Amygdala (tissue), 56 donors: Measurements from ENCODE around the gene COL3A1.
A peak's percentile ranks its signal among the peaks of the same experiment; 100 is the strongest.

Experiments used
- DNase-seq, 56 donors: peaks; one replicate each; lab custom pipeline; 2025; lab: John Stamatoyannopoulos, UW

Gene COL3A1

DNA sequence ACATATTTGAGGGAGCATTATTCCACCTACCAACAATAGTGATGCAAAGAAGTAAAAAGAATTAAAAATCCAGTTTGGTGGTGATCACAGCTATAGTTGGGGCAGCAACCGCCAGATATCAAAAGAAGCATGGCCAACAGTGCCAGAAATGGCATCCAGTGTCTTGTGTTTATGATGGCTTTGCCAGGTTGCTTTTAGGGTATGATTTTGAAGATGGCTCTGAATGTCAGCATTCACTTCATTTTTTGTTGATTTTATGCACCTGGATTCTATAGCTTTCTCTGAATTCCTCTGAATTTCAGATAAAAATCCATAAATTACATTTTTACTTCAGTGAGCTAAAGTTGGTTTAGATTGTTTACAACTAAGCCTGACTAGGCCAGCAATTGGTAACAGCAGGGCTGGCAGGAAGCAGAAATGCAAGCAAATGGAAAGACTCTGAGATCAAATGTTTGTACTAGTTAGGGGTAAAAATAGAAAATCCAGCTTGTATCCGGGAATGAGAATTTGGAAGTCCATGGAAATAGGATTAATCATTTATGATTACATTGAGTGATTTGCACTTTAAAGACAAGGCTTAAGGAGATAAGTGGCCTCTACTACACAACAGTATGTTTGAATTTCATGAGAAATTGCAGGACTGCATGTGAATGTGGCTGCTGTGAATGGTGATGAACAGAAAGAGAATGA lies 40.4 kb downstream of the COL3A1 start:
- peak in 1 of 56 donors; percentile 2 for DNase-seq

DNA sequence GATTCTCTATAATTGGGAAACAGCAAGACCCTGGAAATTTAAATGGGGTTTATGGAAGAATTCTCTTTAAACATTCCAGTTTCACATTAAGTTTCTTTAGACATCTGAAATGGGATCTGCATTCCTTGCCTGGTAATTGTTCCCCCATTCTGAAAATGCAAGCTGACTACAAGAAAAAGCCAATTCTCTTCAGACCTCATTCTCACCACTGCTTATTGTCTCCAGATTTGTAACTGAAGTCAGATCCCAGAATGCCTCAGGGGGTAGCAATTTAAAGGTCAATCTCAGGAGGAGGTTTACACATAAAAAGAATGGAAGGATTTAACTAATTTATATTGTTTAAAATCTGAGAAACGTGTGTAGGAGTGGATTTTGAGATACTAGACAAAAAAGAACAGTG lies 41.2 kb downstream of the COL3A1 start:
- no peak for DNase-seq

DNA sequence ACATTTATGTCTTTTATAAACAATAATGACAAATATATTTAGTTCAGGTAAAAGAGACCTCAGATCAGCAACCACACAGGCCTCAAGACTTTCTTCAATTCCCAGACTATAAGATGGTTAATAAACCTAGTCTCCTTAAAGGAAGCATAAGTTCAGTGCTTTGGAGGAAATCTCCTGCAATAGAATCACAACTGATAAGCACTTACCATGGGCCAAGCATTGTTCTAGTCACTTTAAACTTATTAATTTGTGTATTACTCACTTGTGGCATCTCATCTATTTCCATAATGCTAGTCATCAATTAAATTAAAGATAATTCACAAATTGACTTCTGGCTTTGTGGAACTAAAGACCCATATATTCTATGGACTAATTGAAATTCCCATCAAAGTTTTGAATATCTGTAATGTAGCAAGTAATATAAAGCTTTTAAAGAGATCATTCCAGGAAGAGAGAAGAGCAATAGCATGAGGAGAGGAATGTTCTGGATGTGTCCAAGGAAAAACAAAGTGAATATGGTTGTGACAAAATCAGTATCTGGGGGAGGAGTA lies 42.2 kb downstream of the COL3A1 start:
- DNase-seq = no peak

DNA sequence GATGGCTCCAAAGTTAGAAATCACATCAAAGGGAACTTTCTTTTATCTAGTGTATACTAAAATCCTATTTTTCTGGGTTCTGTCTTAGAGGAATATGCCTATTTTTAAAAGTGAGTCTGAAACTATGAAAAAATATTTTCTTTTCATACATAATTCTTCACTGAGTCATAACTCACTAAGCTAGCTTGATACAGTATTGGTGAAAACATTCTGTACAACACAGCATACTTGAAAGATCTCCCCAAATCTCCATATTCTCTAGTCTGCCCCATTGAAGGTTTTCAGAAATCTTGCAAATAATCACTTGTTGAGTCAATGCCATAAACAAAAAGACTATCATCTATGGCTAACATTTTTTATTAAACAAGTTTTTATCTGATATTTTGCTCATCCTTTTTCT lies 44.5 kb downstream of the COL3A1 start:
- no peak for DNase-seq

DNA sequence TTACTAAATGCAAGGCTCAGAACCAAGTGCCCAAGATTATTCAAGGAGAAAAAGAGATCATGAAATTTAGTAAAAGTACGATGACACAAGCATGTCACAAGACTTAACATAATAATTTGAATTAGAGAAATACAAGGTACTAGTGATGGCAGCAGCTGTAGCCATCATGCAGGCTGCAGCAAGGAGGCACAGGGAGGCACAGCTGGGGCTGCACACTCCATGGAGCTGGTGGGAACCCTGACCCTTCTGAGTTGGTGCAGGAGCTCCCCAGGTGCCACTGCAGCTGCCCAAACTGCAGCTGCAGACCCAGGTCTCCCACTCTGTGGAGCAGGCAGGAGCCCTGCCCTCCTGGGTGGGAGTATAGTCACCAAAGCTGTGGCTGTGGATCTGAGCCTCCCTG lies 46.0 kb downstream of the COL3A1 start:
- DNase-seq = no peak

DNA sequence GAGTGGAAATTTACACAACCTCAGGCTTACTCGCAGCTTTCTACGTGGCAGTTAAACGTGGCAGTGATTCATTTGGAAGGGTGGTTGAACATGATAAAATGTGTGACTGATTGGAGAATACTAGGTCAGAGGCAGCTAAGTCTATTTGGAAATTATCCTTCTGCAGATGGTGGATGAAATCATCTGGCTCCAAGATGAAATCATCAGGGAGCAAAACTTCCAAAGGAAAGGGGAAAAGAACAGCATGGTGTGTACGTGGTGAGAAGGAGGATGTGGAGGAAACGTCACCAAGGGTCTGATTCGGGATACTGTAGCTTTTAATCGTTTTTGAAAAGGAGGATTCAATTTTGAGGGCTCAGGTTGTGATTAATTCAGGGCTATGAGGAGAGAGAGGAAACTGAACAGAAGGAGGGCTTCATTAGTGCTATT lies 47.9 kb downstream of the COL3A1 start:
- no peak for DNase-seq

DNA sequence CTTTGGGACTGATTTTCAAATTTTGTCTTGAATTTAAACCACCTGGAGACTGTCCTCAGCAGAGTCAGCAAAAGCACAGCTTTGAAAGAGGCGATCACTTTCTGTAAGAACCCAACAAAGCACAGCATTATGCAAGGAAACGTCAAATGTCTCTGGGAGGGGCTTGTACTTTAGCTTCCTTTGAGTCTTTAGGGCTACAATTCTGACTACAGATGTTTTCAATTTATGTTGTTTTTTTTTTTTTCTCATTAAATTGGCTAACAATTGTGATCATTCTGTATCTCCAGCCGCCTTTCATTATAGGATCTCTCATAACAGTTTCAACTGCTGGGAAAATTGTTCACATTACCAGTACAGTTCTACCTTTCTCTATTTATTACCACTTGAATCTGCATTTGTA lies 48.3 kb downstream of the COL3A1 start:
- DNase-seq = no peak

DNA sequence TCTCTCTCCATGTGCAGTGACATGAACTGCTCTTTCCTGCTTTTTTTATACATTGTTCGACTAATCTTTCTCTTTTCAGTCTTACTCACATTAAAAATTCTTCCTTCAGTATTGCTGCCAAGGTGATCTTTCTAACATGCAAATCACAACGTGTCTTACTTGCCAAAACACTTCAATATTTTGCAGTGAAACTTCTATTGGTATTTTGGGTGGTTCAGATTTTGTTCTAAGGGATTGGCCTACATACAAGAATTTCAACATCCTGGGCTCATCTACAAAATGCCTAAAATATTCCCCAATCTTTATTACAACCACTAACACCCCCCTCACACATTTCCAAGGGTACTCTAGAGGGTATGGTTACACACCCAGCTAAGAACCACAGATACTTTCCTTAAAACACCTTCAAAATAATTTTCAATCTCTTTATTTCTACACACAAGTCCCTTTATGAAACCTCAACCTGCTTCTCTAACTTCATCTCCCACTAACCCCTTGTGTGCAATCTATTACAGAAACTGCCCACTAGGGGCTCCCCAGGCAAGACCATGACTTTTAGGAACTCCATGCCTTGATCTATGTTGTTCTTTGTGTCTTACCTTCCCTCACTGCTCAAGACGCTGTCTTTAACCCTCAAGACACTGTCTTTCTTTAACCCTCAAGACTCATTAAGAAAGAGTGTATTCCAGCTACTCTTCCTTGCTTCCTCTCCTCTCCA lies 50.9 kb downstream of the COL3A1 start:
- no peak for DNase-seq

DNA sequence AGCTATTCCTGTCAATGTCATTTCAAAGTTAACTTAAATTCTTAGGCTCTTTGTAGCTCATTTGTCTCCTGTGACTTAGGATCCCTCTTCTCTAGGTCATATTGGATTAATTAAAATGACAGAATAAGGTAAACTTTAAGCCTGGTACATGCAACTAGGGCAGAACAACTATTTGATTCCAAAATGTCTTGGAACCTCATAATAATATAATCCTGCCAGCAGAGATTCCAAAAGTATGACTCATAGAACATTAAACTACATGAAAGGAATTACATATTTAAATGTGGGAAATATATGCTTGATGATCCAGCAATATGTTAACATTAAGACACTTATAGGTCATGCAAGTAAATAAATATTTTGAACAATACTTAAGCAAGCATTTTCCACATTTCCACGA lies 63.3 kb downstream of the COL3A1 start:
- no peak for DNase-seq

DNA sequence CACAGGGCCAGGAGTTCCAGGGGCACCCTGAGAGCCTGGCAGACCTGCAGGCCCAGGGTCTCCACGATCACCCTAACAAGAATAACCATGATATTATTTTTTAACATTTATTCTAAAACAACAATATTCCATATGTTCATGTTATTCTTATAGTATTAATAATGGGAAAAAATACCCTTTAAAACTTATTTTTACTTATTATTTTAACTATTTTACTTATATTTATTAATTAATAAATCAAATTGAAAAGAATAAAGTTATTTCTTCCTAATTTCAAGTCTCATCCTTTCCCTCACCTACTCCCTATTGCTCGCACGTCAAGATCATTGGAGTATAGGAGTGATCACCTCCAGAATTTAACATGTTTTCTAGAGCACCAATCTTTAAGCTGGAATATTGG lies 71.7 kb downstream of the COL3A1 start:
- no peak for DNase-seq

DNA sequence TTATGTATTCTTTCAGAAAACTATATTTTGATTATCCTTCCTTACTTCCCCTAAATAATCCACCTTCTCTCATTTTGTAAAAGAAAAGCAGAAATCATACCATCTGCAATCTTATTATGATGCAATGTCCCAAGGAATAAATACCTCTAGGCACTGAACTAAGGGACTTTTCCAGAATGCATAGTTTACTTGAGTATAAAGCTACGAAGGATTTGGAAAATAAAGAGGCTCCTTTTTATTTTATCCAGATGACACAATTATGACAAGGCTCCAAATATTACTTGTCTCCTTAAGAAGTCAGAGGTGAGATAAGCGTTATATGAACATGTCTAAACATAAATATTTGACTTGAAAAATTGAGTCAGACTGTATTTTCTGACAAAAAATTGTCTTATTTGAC lies 72.1 kb downstream of the COL3A1 start:
- no peak for DNase-seq

DNA sequence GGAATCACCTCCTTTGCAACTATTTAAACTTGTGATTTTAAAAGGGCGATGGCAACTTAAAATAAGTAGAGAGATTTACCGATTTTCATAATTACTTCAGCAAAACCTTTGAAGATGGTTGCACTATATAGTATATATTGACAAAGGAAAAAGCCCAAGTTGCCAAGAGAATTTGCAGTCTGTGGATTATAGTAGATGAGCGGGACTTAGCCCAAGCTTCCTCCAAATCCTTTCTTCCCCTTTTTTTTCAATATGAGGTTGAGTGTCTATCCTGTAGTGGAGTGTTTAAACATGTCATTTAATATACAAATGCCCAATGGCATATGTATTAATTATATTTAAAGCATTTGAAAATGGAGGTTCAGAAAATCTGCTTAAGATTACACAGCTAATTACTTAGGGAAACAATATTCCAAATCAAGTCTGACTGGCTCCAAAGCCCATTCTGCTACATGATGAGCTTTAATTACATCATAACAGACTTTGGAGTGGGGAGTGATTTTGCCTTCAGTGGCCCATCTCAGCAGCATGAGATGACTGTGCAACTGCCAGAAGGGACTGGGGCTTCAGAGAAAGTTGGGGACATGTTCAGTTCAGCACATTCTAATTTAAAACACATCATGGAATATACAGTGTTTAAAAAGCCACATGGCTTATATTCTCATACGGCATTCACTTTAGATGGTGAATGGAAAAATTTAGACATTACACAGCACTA lies 73.2 kb downstream of the COL3A1 start:
- no peak for DNase-seq

DNA sequence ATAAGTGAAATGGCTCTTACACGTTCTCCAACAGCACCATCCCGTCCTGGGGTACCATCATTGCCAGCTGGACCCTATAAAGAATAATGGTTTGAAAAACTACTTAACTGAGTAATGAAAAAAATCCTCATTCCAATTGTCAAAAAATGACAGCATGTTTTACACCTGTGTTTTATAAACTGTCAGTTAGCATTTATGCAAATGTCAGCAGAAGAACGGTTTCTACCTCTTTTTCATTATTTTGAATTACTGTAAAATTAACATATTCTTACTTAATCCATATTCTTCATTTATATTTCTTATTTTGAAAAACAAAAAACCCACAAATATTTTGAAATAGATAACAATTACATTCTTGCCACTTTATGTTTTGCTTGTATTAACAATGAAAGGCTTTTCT lies 74.0 kb downstream of the COL3A1 start:
- no peak for DNase-seq

DNA sequence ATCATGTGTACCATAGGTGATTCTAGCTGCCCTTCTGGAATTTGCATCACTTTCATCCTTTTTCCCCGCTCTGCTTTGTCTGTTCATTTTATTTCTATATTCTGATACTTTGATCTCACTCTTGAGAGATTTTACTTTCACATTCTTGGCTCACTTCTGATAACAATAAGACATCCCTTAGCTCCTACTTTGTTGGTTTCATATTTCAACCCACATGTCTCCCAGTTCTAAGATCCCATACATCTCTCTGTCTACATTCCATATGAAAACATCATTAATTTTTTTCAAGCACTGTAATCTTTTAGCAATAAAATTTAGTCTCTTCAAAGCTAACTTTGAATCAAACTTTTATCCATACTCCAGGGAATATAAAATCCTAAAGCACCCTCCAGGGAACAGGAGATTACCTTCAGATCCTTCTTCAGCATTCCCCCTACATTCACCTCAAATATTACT lies 75.6 kb downstream of the COL3A1 start:
- no peak for DNase-seq

DNA sequence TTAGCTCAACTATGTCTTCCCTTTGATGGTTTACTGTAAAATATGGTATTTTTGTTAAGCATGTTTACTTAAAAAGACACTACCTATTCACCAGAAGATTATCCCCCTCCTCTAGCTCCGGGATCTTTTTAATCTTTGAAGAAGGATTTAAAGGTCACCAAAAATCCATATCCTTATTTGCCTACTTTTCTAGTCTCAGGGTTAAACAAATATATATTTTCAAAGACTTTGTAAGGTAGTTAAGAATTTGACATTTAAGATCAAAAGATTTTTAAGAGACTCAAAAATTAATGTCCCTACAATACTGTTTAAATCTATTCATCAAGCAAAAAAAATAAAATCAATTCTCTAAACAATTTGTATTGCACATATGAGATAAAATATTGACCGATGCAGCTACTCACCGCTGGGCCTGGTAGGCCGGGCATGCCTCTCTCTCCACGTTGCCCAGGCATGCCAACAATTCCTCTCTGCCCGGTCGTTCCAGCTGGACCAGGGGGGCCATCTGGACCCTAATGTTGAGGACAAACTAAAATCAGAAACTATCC lies 76.1 kb downstream of the COL3A1 start:
- DNase-seq = peak in 1 of 56 donors; percentile 1

DNA sequence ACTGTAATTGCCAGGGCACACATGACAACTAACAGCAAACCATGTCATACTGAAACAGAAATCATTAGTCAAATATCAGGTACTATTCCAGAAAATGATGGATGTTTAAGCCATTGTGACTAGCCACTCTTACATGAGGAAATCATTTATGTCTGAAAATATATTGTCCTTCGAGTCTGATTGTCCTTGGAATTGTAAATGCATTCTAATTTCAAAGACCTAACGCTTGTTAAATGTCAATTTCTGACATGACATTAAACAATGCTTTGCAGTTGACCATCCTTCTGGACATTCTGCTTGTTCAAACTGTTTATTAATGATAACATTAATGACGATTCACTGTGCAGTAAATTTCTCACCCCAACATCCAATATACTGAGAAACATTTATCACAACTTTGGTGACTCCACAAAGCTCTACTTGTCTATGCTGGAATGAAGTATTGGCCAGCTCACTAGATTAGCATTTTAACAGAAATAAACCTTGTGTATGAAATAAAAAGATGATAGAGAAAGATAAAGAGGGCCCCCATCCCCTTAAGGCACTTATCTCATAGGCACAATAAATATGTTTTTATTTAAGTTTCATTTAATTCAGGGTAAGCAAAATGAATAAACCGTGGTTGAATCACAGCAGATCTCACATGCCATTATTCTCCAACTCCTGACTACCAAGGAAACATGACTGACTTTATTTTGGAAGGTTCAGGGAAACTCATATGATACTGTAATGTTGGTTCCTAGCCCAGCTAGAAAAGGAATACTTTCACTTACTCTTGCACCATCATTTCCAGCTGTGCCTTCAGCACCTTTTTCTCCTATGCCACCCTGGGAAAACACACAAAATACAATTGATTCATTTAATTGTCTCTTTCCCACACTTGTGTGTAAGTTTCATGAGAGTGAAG lies 82.3 kb downstream of the COL3A1 start:
- DNase-seq = no peak

DNA sequence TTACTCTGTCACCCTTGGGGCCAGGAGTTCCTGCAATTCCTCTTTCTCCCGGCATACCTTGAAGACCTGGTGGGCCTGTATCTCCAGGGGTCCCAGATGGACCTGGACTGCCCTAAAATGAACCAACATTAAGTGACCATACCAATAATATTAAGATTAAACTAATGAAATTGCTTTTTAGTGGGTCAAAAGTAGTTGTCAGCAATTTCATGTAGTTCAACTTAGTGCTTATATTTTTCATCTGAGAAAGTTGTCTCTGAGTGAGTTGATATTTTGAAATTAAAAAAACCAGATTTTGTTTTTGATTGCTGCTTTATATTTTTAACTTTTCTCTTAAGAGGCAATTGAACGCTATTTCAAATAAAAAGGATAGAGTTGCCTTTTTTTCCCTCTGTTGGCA lies 83.1 kb downstream of the COL3A1 start:
- DNase-seq = no peak

DNA sequence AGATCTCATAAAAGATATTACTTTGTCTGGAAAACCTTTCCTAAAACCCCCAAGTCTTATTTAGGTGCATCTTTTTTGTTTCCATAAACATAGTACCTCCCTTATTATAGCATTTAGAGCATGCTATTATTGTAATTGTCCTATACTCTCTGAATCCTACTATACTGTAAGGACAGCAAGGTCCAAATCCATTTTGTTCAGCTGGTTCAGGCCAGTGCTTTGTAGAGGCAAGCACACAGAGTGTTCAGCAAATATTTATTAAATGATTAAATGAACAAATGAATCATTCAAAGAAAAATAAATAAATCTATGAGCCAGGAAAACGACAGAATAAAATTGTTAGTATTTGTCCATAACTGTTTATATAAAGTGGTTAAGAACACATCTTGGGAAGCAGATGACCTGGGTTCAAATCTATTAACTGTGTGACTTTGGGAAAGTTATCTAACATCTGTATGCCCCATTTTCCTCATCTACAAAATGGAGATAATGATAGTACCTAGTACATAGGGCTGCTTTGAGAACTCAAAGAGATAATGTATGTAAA lies 86.0 kb downstream of the COL3A1 start:
- DNase-seq = no peak
